ENCODE data around the gene CDK7. TPM values are rescaled to one million over a fixed set of nuclear protein-coding genes. Genes with fewer than 3 reads are reported as not detected.

Gene CDK7
- total RNA-seq, 1 experiment from 2014 or later, result 53.4 TPM

- Mint-ChIP-seq H3K4me3 (no peak overlapping the region), H3K27me3 (ENCODE audit: low read depth) (no peaks in the 10 kb centered on the region), H3K36me3 (ENCODE audit: insufficient read depth in 1 of 3, low read depth in 3 of 3) (peaks cover 28 to 75% (median 55%) of the 10 kb centered on the region in 3 experiments; a peak in 6 of 7 replicates), H3K4me1 (no peaks in the 10 kb centered on the region), H3K9me3 (no peaks in the 10 kb centered on the region), H3K27ac (no peak overlapping the region)
- Histone ChIP-seq H2BK12ac (ENCODE audit: insufficient read length, low read depth, low read length) (no peak overlapping the region), H4K8ac (replicated peaks; ENCODE audit: insufficient read length, low read depth, low read length) (no peak overlapping the region), H3K4me1 (ENCODE audit: insufficient read depth, low read length) (no peaks in the 10 kb centered on the region), H3K14ac (ENCODE audit: insufficient read depth, low read length) (no peak overlapping the region), H3K9me3 (ENCODE audit: control insufficient read depth, low read depth, low read length) (no peaks in the 10 kb centered on the region), H2AK5ac (ENCODE audit: insufficient read length, low read length) (no peak overlapping the region), H3K79me2 (ENCODE audit: insufficient read depth, low read length) (no peaks in the 10 kb centered on the region), H3K18ac (ENCODE audit: insufficient read length, low read depth, low read length) (no peak overlapping the region), H2AFZ (ENCODE audit: low read length) (no peak overlapping the region), H3K4me2 (ENCODE audit: insufficient read depth, insufficient read length, low read length) (no peak overlapping the region), H4K20me1 (ENCODE audit: control insufficient read depth, insufficient read depth, insufficient read length) (no peaks in the 10 kb centered on the region), H2BK15ac (ENCODE audit: low read depth, low read length) (no peak overlapping the region), H3K4ac (ENCODE audit: low read depth, low read length) (no peak overlapping the region), H3K27ac (ENCODE audit: insufficient read length, low read depth, low read length) (no peak overlapping the region), H3K27me3 (ENCODE audit: insufficient read depth, low read length) (no peaks in the 10 kb centered on the region), H3K9ac (ENCODE audit: extremely low read depth, insufficient read length, low read length) (no peak overlapping the region), H3K79me1 (ENCODE audit: insufficient read depth, low read depth, low read length, poor library complexity, severe bottlenecking) (no peaks in the 10 kb centered on the region), H3K23me2 (ENCODE audit: insufficient read length, low read depth, low read length, poor library complexity, severe bottlenecking) (no peaks in the 10 kb centered on the region), H3T11ph (ENCODE audit: low read length) (no peak overlapping the region), H4K91ac (ENCODE audit: insufficient read length, low read depth, low read length) (no peak overlapping the region), H2BK20ac (ENCODE audit: low read depth, low read length, poor library complexity, severe bottlenecking) (no peak overlapping the region), H4K5ac (ENCODE audit: insufficient read length, low read depth, low read length) (no peak overlapping the region), H3K56ac (ENCODE audit: insufficient read length, low read depth, low read length) (no peak overlapping the region), H3K23ac (ENCODE audit: insufficient read length, low read depth, low read length) (no peak overlapping the region), H2BK5ac (ENCODE audit: insufficient read length, low read length) (no peak overlapping the region), H2BK120ac (ENCODE audit: low read depth, low read length, poor library complexity, severe bottlenecking) (no peak overlapping the region)
- TF ChIP-seq CTCF (conservative IDR thresholded peaks at IDR 0.05), result no peak
- no peak for DNase-seq
- WGBS (ENCODE audit: extremely low coverage, insufficient read length, low lambda C conversion rate), result no CpG with 5 or more reads among the region's 1 CpG
Measured at GRCh38 chr5:69261034-69261433, 26.3 kb downstream of the CDK7 start.
